H4 (cell line): ENCODE measurements around the gene MPPE1. TPM values are rescaled to one million over a fixed set of nuclear protein-coding genes. Genes with fewer than 3 reads are reported as not detected.
"Not testable (repeated sequence)": the region's sequence is repeated elsewhere in the genome, so short reads cannot be mapped to it uniquely, and the experiment has no call there.

Experiments used
- DNase-seq: peaks from one replicate; pipeline ENCODE4 v3.0.0-alpha.2; 2015; ENCODE audit warnings: low spot score
- total RNA-seq: library from RNA; depleted of rRNA; stranded (reverse); fragments of >200 nt; shearing (Covaris generic); gene quantifications from 2 replicates; pipeline ENCODE4 v1.2.3, GENCODE V29; 2014

Gene MPPE1
- total RNA-seq, 1 experiment from 2014 or later: 21.9 TPM

- no peak for DNase-seq
Observed at GRCh38 chr18:11925800-11926481, 17.8 kb upstream of the MPPE1 start.

GRCh38 chr18:11923450-11923849, 15.3 kb upstream of the MPPE1 start:
- no peak for DNase-seq

- not testable (repeated sequence) for DNase-seq
Observed at GRCh38 chr18:11919522-11919921, 11.4 kb upstream of the MPPE1 start.

- not testable (repeated sequence) for DNase-seq
Observed at GRCh38 chr18:11916880-11917279, 8.8 kb upstream of the MPPE1 start.

GRCh38 chr18:11909591-11910026, 1.5 kb upstream of the MPPE1 start:
- DNase-seq: peak; percentile 21

- DNase-seq: no peak
Observed at GRCh38 chr18:11909061-11909455, 941 bp upstream of the MPPE1 start.

- DNase-seq: no peak
Observed at GRCh38 chr18:11906926-11907874, 917 bp downstream of the MPPE1 start.

GRCh38 chr18:11906176-11906575, 1.9 kb downstream of the MPPE1 start:
- DNase-seq: no peak

GRCh38 chr18:11905613-11906012, 2.5 kb downstream of the MPPE1 start:
- DNase-seq: no peak

GRCh38 chr18:11902522-11903292, 5.4 kb downstream of the MPPE1 start:
- no peak for DNase-seq

GRCh38 chr18:11901826-11902438, 6.2 kb downstream of the MPPE1 start:
- no peak for DNase-seq

- DNase-seq: no peak
Observed at GRCh38 chr18:11899063-11899462, 9.1 kb downstream of the MPPE1 start.

- no peak for DNase-seq
Observed at GRCh38 chr18:11897781-11898180, 10.3 kb downstream of the MPPE1 start.

GRCh38 chr18:11892438-11892837, 15.7 kb downstream of the MPPE1 start:
- DNase-seq: not testable (repeated sequence)

- no peak for DNase-seq
Observed at GRCh38 chr18:11891737-11892136, 16.4 kb downstream of the MPPE1 start.

GRCh38 chr18:11889284-11889683, 18.8 kb downstream of the MPPE1 start:
- DNase-seq: no peak

GRCh38 chr18:11888726-11889125, 19.4 kb downstream of the MPPE1 start:
- no peak for DNase-seq

- no peak for DNase-seq
Observed at GRCh38 chr18:11887328-11888128, 20.6 kb downstream of the MPPE1 start.

- DNase-seq: no peak
Observed at GRCh38 chr18:11886577-11887110, 21.5 kb downstream of the MPPE1 start.

- no peak for DNase-seq
Observed at GRCh38 chr18:11885278-11885947, 22.7 kb downstream of the MPPE1 start.
